ENCODE data around the gene ARHGAP26.

The ARHGAP26 gene

GRCh38 chr5:142823806-142824205 lies 53.6 kb downstream of the ARHGAP26 start:
- Histone ChIP-seq H2AFZ (ENCODE audit: low read depth) (no peak overlapping the region), H3K9ac (no peak overlapping the region), H3K36me3 (ENCODE audit: insufficient read depth) (no peaks in the 10 kb centered on the region), H3K4me1 (ENCODE audit: low read depth, poor library complexity, severe bottlenecking) (no peaks in the 10 kb centered on the region), H3K27me3 (ENCODE audit: insufficient read depth, low read depth) (no peaks in the 10 kb centered on the region), H3K79me2 (ENCODE audit: insufficient read depth, low read depth) (no peaks in the 10 kb centered on the region), H4K20me1 (ENCODE audit: insufficient read depth) (no peaks in the 10 kb centered on the region), H3K4me2 (no peak overlapping the region), H3K4me3 (IDR thresholded peaks at IDR 0.05; ENCODE audit: insufficient read depth, low read depth, low read length) (no peak overlapping the region), H3K27ac (no peak overlapping the region)
- no peak for TF ChIP-seq CTCF (conservative IDR thresholded peaks at IDR 0.05; ENCODE audit: low read depth, low read length)

GRCh38 chr5:142824391-142824790 lies 54.2 kb downstream of the ARHGAP26 start:
- Histone ChIP-seq H3K4me3 (IDR thresholded peaks at IDR 0.05; ENCODE audit: insufficient read depth, low read depth, low read length) (no peak overlapping the region), H3K27ac (no peak overlapping the region), H3K27me3 (ENCODE audit: insufficient read depth, low read depth) (no peaks in the 10 kb centered on the region), H4K20me1 (ENCODE audit: insufficient read depth) (no peaks in the 10 kb centered on the region), H3K79me2 (ENCODE audit: insufficient read depth, low read depth) (no peaks in the 10 kb centered on the region), H3K4me1 (ENCODE audit: low read depth, poor library complexity, severe bottlenecking) (no peaks in the 10 kb centered on the region), H3K36me3 (ENCODE audit: insufficient read depth) (no peaks in the 10 kb centered on the region), H2AFZ (ENCODE audit: low read depth) (no peak overlapping the region), H3K9ac (no peak overlapping the region), H3K4me2 (no peak overlapping the region)
- no peak for TF ChIP-seq CTCF (conservative IDR thresholded peaks at IDR 0.05; ENCODE audit: low read depth, low read length)

- H3K27ac ChIP-seq: no peak overlapping the region
- TF ChIP-seq CTCF (conservative IDR thresholded peaks at IDR 0.05; ENCODE audit: low read depth, low read length): no peak
- H3K4me3 ChIP-seq (IDR thresholded peaks at IDR 0.05; ENCODE audit: insufficient read depth, low read depth, low read length): no peak overlapping the region
- H3K27me3 ChIP-seq (ENCODE audit: insufficient read depth, low read depth): no peaks in the 10 kb centered on the region
- no peaks in the 10 kb centered on the region for H3K79me2 ChIP-seq (ENCODE audit: insufficient read depth, low read depth)
- no peaks in the 10 kb centered on the region for H3K36me3 ChIP-seq (ENCODE audit: insufficient read depth)
- no peaks in the 10 kb centered on the region for H3K4me1 ChIP-seq (ENCODE audit: low read depth, poor library complexity, severe bottlenecking)
- H2AFZ ChIP-seq (ENCODE audit: low read depth): no peak overlapping the region
- H3K4me2 ChIP-seq: no peak overlapping the region
- H4K20me1 ChIP-seq (ENCODE audit: insufficient read depth): no peaks in the 10 kb centered on the region
- no peak overlapping the region for H3K9ac ChIP-seq
These were observed 55.4 kb downstream of the ARHGAP26 start for GRCh38 chr5:142825378-142826089.

GRCh38 chr5:142826093-142826492 lies 55.9 kb downstream of the ARHGAP26 start:
- no peak overlapping the region for H3K4me2 ChIP-seq
- no peak overlapping the region for H3K27ac ChIP-seq
- H3K4me1 ChIP-seq (ENCODE audit: low read depth, poor library complexity, severe bottlenecking): no peaks in the 10 kb centered on the region
- H3K9ac ChIP-seq: no peak overlapping the region
- H4K20me1 ChIP-seq (ENCODE audit: insufficient read depth): no peaks in the 10 kb centered on the region
- no peaks in the 10 kb centered on the region for H3K36me3 ChIP-seq (ENCODE audit: insufficient read depth)
- H2AFZ ChIP-seq (ENCODE audit: low read depth): no peak overlapping the region
- no peak for TF ChIP-seq CTCF (conservative IDR thresholded peaks at IDR 0.05; ENCODE audit: low read depth, low read length)
- no peak overlapping the region for H3K4me3 ChIP-seq (IDR thresholded peaks at IDR 0.05; ENCODE audit: insufficient read depth, low read depth, low read length)
- no peaks in the 10 kb centered on the region for H3K27me3 ChIP-seq (ENCODE audit: insufficient read depth, low read depth)
- no peaks in the 10 kb centered on the region for H3K79me2 ChIP-seq (ENCODE audit: insufficient read depth, low read depth)
